HG03460 (cell line): ENCODE data around the gene ZBTB3.
A peak's percentile ranks its signal among the peaks of the same experiment; 100 is the strongest.
"Not testable (repeated sequence)": the region's sequence is repeated elsewhere in the genome, so short reads cannot be mapped to it uniquely, and the experiment has no call there.

Source experiments
- ATAC-seq: cut with Tn5 transposase; IDR thresholded peaks from one replicate; pipeline ENCODE4 v1.9.1; 2021; ENCODE audit not compliant: unreplicated experiment

ZBTB3 gene

DNA sequence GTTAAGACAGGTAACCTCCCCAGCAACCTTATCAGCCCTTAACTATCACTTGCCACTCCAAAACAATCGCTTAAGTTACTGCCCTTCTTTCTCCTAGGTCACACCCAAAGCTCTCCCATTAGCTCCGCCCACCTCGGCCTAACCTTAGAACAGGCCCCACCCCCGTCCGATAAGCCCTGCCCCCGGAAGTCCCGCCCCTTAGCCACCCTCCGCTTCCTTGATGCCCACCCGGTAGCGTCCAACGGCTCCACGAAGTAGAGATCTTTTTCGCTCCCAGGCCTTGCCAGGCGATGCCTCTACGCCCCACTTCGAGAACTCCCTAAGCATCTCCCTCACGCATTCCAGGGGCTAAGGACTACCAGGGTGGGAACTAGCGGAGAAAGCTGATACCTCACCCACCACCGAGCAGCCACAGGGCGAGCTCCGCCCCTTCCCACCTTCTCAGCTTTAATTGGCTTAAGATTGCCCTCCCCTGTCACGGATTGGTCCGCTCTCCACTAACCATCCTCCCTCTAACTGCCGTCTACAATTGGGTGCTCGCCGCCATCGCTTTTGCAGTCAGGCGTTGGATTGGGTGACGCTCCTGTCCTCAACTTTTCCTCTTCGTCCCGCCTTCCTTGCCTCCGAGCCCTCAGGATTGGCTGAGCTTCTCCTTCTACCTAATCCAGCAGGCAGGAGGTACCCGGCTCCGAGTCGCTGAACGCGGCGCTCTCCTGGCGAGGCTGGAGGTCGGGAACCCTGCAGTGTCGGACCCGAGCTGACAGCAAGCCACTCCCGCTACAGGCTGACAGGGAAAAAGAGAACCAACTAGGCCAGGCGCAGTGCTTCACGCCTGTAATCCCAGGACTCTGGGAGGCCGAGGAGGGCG, at the start of gene ZBTB3:
Gene ZBTB3 (minus strand): TSS at position 425 of the 868 bp plus-strand sequence. CDS start 496 bp downstream, outside the sequence.
- peak; percentile 97 for ATAC-seq

DNA sequence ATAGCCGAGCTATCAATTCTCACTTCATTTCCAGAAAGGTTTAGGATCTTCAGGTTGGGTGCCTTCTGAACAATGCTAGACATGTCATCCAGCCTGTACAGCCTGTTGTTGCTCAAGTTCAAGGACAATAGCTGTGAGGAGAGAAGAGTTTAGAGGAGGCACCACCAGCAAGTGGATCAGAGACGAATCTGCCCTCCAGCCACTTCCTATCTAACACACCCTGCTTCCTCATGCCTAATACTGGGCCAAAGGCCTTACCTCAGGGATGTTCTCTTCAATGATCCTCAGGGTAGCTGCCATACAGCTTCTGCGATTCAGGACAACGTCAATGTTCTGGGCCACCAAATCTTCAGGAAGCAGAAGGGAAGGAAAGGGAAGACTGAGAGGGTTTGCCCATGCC, 47.1 kb upstream of the ZBTB3 start:
- ATAC-seq = no peak

DNA sequence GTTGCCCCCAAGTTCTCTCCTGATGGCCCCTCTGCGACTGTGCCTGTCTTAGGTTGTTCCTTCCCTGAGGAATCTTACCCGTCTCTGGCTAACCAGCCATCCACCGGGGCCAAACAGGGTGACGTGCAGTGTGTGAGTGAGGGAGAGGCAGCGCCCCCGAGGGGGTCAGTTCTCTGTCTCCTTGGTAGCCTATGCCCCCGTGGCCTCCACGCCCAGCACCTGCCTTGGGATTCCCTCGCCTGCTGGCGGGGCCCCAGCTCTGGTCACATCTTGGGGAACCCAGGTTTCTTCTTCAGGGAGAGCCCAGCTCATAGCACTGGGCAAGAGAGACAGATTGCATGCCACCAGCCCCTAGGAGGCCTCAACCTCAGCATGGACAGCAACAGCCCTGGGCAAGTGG, 45.5 kb upstream of the ZBTB3 start:
- no peak for ATAC-seq

DNA sequence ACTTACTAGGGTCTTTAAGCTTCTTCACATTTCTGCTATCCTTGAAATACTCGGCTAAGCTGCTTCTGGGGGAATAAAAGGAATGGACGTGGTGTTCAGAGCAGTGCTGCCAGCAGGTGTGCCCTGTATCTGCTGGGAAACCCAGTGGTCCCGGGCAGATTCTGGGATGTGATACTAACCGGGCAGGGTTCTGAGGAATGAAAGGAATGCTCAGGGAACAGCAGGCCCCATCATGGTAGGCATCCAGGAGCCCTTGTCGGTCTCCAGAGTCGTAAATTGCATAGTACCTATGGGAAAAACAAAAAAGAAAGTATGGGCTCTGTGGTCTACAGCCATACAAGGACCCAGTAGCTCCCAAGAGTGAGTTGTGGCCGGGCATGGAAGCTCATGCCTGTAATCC, 42.3 kb upstream of the ZBTB3 start:
- no peak for ATAC-seq

DNA sequence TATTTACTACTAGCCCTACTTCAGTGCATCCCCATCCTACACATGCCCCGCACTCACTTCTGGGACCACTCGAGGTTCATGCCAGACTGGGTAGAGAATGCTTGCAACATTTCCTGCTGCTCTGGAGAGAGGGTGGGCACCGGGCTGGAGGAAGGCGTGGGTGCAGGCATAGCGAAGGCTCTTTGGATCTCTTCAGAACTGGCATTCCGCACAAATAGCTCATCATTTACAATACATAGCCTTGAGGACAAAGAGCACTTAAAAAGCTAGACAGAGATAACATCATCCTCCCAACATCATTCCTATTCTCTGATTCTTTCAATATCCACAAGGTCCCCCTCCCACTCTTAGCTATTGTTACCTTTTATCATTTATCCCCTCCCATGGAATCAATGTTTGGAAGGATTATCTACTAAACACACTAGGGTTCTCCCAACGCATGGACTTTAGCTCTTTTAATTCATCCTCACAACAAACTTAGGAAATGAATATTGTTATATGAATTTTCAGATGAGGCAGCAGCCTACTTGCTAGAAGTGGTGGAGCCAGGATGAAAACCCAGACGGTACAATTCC, 40.3 kb upstream of the ZBTB3 start:
- ATAC-seq = no peak

DNA sequence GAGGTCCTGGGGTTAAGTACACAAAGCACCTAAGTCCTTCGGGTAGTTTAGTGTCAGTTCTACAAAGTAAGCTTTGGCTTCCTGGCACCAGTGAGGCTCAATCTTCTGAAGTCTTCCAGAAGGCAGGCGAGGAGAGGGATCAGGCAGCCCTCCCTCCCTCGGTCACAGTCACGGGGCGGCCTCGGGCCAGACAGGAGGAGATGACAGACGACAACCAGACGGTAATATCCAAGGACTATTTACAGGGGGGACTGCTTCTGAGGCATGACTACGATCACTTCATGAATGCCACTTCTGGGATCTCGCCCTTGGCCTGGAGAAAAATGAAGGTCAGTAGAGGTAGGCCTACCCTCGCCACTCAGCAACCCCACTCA, 38.2 kb upstream of the ZBTB3 start:
- ATAC-seq = no peak

DNA sequence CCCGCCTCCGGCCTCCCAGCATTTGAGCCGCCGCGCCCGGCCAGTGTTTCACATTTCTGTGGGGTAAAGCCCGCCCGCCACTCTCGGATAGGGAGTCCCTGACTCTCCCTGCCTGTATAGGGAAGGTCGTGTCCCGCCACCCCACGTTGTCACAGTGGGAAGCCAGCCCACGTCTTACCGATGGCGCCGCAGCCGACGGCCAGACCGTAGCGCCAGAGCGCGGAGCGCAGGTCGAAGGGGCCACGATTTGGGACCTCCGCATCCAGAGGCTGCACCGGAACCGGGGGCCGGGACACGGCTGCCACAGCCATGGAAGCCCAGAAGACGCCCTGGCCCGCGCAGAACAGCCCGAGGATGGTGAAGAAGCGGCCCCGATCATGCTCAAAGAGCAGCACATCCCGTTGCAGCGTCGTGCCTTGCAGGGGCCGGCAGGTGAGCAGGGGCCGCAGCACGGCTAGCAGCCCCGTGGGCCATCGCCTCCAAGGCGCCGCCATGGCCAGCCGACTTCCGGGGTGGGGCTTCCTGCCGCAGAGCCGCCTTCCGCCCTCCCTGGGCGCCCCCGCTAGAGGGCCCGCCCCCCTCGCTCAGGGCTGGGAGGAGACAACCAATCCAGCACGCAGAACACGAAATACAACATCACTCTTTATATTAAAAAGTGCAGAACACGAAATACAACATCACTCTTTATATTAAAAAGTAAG, 37.7 kb upstream of the ZBTB3 start, which contains the start of gene TMEM223:
Gene TMEM223 (minus strand): TSS at position 506 of the 701 bp plus-strand sequence. CDS start 12 bp downstream, at position 494.
- peak; percentile 58 for ATAC-seq

DNA sequence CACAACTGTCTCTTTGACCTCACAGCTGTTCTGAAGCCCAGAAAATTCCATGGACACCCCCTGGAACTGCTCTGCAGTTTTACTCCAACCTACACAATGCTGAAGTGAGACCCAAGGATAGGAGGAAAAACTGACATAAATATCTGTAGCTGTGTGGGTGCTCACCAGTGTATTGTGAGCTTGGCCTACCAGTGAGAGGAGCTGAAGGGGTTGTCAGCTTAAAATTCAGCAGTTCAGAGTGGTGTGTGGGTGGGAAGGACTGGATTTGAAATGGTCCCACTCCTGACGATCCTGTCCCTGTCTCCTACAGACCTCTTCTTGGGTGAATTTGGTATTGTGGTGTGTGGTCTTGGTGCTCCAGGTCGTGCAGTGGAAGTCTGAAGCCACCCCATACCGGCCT, 35.6 kb upstream of the ZBTB3 start:
- ATAC-seq = no peak

DNA sequence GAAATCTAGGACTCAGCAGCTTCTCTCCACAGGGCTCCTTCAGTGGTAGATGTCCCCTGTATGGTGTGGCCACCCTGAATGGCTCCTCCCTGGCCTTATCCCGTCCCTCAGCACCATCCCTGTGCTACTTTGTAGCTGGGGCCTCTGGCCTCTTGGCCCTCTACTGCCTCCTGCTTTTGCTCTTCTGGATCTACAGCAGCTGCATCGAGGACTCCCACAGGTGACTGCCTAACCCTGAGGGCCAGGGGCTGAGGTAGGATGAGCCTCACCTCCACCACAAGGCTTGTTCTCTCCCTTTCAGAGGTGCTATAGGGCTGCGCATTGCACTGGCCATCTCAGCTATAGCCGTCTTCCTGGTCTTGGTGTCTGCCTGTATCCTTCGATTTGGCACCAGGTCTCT, 35.0 kb upstream of the ZBTB3 start:
- ATAC-seq = no peak

DNA sequence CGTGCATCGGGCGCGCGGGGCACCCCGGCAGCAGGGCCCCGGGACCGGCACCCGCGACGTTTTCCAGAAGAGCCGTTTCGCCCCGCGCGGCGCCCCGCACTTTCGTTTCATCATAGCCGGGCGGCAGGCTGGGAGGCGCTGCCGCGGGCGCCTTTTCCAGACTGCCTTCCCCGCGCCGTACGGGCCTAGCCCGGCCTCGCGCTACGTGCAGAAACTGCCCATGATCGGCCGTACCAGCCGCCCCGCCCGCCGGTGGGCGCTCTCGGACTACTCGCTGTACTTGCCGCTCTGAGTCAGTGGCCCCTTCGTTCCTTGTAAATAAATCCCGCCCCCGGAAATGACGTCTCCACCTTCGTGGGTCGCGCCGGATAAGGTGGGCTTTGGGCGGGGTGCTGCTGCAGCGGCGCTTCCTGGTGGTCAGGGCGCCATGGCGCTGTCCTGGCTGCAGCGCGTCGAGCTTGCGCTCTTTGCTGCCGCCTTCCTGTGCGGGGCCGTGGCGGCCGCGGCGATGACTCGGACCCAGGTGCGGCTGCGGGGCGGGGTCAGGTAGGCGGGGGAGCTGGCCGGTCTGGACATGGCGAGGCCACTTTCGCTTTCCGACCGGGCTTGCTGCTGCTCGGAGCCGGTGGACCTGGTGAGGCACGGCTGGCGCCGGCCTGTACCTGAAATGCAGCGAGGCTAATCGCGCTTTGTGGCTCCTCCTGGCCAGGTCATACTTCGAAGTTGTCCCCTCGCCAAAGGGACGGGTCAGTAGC, 33.2 kb upstream of the ZBTB3 start, which contains the start of gene TMEM179B:
Gene TMEM179B (plus strand): TSS at position 398 of the 755 bp plus-strand sequence. CDS start 30 bp downstream, at position 428.
- ATAC-seq = peak; percentile 63

DNA sequence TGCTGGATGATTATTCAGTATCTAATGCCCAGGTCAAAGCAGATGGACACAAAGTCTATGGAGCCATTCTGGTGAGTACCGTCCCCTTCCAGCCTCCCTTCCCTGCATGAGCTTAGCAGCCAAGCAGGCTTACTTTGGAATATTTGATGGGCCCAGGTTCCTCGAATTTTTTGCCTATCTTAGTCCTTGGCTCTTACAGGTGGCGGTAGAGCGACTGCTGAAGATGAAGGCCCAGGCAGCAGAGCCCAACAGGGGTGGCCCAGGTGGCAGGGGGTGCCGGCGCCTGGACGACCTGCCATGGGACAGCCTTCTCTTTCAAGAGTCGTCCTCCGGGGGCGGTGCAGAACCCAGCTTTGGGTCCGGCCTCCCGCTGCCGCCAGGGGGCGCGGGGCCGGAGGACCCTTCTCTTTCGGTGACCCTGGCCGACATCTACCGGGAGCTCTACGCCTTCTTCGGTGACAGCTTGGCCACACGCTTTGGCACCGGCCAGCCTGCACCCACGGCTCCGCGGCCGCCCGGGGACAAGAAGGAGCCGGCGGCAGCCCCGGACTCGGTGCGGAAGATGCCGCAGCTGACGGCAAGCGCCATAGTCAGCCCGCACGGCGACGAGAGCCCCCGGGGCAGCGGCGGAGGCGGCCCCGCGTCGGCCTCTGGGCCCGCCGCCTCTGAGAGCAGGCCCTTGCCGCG, 32.5 kb upstream of the ZBTB3 start:
- ATAC-seq = peak; percentile 59

DNA sequence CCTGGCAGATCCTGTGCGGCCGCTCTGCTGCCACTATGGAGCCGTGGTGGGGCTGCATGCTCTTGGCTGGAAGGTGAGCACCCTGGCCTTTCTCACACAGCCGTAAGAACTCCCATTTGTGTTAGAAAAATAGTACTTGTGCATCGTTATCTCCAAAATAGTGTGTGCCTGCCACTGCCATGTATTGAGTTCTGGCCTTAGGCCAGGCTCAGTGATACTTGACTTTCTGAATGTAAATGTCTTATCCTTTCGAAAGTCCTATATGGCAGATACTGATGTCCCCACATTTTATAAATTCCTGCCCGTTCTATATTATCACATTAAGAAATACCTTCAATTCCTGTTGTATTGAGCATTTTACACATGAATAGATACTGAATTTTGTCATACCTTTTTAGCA, 28.8 kb upstream of the ZBTB3 start:
- ATAC-seq = no peak

DNA sequence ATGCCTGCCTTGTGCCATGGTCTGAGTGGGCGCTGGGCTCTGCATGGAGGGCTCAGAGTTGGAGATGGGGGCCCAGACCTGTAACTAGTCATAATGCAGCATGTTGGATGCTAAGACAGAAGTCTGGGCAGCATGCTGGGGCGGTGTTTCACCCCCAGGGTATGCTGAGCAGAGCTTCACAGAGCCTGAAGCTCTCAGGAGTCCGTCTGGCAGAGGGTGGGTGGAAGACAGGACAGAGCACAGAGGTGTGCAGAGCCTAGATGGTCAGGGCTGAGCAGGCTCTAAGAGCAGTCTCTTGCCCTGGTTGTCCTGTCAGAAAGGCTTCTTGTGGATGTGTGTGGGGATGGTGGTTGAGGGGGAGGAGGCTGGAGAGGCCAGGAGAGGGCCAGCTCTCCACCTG, 24.5 kb upstream of the ZBTB3 start:
- no peak for ATAC-seq

DNA sequence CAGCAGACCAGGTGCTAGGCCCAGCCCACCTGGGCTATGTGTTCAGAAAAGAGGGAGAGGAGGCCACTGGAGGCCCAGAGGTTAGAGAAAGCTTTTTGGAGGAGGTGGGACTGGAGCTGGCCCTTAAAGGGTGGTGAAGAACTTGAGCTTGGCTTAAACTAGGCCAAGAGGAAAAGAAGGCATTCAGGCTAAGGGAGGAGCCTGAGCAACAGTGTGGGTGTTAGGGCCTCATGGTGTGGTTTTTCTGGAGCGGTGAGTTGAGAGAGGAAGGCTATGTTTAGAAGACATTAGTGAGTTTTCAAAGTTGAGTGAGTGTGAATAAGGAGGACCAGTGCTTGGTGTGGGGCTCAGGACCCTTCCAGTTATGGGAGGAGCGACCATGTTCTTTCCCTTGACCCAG, 23.4 kb upstream of the ZBTB3 start:
- ATAC-seq = no peak

DNA sequence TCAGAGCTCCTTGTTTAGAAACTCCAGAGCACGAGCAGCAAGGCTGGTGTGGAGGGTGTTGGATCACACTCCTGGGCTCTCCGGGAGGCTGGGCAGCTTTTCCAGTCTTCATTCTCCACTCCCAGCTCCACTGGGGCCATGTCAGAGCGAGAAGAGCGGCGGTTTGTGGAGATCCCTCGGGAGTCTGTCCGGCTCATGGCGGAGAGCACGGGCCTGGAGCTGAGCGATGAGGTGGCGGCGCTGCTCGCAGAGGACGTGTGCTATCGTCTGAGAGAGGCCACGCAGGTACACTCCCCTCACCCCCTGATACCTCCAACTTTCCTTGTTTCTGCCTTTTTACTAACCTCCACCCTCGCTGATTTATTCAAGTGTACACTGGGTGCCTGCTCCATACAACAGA, 21.7 kb upstream of the ZBTB3 start:
- no peak for ATAC-seq

DNA sequence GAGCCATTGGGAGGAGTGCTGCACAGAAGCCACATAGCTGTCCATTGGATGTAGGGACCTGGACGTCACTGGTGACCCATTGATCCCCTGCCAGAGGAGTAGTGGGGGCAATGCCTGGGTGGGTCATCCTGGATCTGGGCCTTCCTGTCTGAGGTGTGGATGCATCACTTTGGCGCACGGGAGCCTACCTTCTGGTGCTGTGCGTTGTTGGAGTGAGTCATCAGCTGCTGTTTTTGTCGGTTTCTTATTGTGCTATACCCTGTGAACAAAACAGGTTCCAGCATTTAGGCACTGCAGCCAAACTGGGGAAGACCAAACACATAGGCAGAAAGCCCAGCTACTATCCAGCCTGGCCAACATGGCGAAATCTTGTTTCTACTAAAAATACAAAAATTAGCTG, 20.4 kb upstream of the ZBTB3 start:
- no peak for ATAC-seq

DNA sequence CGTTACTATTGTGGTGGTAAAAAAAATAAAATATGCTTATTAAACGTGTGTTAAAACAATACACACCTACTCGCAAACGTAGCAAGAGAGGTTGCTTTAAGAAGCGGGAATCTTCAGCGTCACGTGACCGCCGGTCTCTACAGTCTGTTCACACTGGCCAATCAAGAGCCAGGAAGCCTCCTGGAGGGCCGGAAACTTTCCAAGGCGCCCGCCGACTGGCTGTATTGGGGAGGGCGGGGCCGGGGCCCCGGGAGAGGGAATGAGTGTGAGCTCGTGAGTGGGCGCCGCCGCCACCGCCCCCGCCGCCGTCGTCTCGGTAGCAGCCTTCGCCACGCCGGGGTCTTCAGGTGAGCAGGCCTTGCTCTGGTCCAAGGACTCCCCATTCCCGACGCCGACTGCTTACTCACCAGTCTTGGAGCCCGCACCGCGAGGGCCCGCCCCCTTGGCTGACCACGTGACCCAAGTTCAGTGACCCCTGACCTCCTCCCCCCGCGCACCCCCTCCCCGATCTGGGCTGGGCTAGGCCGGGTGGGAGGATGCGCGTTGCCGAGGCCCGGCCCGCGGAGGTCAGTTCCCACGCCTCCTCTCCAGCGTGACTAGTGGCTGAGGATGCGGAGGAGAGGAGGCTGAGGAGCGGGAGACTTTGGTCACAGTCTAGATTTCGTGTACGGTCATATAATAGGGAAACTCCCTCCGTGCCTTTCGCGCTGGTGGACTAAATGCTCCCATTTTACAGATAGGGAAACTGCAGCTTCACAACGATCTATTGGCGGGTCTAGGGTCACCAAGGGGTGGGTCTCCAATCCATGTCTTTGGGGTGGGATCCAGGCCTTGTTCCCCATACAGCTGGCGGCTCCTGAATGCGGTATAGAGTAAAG, 17.4 kb upstream of the ZBTB3 start, which contains the start of gene TAF6L:
Gene TAF6L (plus strand): TSS at position 253 of the 878 bp plus-strand sequence. CDS start 4,388 bp downstream, outside the sequence.
- ATAC-seq = peak; percentile 80

DNA sequence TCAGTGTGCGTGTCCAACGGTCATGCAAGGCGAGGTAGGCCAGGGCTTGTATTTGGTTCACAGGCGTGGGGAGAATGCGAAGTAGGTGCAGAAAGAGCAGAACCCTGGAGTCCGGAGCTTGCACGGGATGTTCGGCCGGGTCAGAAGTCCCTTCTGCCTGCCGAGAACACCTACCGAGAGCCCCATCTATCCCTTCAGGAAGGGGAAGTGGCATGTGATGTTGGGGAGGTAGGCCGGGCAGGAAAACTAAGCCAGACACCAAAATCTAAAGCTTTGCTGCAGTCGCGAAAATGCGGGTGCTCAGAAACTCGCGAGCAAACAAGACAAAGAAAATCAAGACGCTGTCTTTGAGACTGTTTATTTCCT, 16.8 kb upstream of the ZBTB3 start:
- no peak for ATAC-seq

DNA sequence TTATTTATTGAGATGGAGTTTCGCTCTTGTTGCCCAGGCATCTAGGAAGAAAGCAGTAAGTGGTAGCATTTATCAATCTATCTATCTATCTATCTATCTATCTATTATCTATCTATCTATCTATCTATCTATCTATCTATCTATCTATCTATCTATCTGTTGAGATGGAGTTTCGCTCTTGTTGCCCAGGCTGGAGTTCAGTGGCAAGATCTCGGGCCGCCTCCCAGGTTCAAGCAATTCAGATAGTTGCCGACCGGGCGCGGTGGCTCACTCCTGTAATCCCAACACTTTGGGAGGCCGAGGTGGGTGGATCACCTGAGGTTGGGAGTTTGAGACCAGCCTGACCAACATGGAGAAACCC, 6.9 kb upstream of the ZBTB3 start:
- not testable (repeated sequence) for ATAC-seq
